HG03139 (cell line): ENCODE measurements around the gene SELENOP.

Experiments used
- ATAC-seq: cut with Tn5 transposase; IDR thresholded peaks from one replicate; pipeline ENCODE4 v1.9.1; 2021; ENCODE audit not compliant: unreplicated experiment

Gene SELENOP

GRCh38 chr5:42799241-42799608 is 12.5 kb downstream of the SELENOP start:
- ATAC-seq = no peak

- ATAC-seq = no peak
These were observed 13.1 kb downstream of the SELENOP start for GRCh38 chr5:42798284-42799240.

- ATAC-seq = no peak
These were observed 20.5 kb downstream of the SELENOP start for GRCh38 chr5:42791151-42791550.

- ATAC-seq = no peak
These were observed 23.8 kb downstream of the SELENOP start for GRCh38 chr5:42787845-42788244.

- ATAC-seq = no peak
These were observed 24.6 kb downstream of the SELENOP start for GRCh38 chr5:42787073-42787472.

- ATAC-seq = no peak
These were observed 25.9 kb downstream of the SELENOP start for GRCh38 chr5:42785756-42786155.

GRCh38 chr5:42784132-42784531 is 27.6 kb downstream of the SELENOP start:
- no peak for ATAC-seq

GRCh38 chr5:42781584-42781983 is 30.1 kb downstream of the SELENOP start:
- no peak for ATAC-seq

- ATAC-seq = no peak
These were observed 32.6 kb downstream of the SELENOP start for GRCh38 chr5:42779083-42779482.

- no peak for ATAC-seq
These were observed 39.3 kb downstream of the SELENOP start for GRCh38 chr5:42772265-42772993.

- ATAC-seq = no peak
These were observed 41.7 kb downstream of the SELENOP start for GRCh38 chr5:42770003-42770402.

- ATAC-seq = no peak
These were observed 43.6 kb downstream of the SELENOP start for GRCh38 chr5:42768106-42768504.

- ATAC-seq = no peak
These were observed 44.1 kb downstream of the SELENOP start for GRCh38 chr5:42767491-42768105.

- no peak for ATAC-seq
These were observed 49.9 kb downstream of the SELENOP start for GRCh38 chr5:42761791-42762190.

GRCh38 chr5:42760426-42760825 is 51.3 kb downstream of the SELENOP start:
- no peak for ATAC-seq

- no peak for ATAC-seq
These were observed 52.2 kb downstream of the SELENOP start for GRCh38 chr5:42759456-42759855.

- peak; percentile 91 for ATAC-seq
These were observed 54.8 kb downstream of the SELENOP start, which contains the start of gene CCDC152 for GRCh38 chr5:42756606-42757601. CCDC152 (plus strand) TSS chr5:42756818; CDS start chr5:42759122, 2,304 bp downstream.

- ATAC-seq = no peak
These were observed 58.6 kb downstream of the SELENOP start for GRCh38 chr5:42753099-42753498.

- ATAC-seq = no peak
These were observed 60.6 kb downstream of the SELENOP start for GRCh38 chr5:42751044-42751443.

GRCh38 chr5:42750507-42750906 is 61.2 kb downstream of the SELENOP start:
- ATAC-seq = no peak
